ENCODE results near the gene GIGYF2. TPM values are rescaled to one million over a fixed set of nuclear protein-coding genes. Genes with fewer than 3 reads are reported as not detected.

The GIGYF2 gene, protein sequence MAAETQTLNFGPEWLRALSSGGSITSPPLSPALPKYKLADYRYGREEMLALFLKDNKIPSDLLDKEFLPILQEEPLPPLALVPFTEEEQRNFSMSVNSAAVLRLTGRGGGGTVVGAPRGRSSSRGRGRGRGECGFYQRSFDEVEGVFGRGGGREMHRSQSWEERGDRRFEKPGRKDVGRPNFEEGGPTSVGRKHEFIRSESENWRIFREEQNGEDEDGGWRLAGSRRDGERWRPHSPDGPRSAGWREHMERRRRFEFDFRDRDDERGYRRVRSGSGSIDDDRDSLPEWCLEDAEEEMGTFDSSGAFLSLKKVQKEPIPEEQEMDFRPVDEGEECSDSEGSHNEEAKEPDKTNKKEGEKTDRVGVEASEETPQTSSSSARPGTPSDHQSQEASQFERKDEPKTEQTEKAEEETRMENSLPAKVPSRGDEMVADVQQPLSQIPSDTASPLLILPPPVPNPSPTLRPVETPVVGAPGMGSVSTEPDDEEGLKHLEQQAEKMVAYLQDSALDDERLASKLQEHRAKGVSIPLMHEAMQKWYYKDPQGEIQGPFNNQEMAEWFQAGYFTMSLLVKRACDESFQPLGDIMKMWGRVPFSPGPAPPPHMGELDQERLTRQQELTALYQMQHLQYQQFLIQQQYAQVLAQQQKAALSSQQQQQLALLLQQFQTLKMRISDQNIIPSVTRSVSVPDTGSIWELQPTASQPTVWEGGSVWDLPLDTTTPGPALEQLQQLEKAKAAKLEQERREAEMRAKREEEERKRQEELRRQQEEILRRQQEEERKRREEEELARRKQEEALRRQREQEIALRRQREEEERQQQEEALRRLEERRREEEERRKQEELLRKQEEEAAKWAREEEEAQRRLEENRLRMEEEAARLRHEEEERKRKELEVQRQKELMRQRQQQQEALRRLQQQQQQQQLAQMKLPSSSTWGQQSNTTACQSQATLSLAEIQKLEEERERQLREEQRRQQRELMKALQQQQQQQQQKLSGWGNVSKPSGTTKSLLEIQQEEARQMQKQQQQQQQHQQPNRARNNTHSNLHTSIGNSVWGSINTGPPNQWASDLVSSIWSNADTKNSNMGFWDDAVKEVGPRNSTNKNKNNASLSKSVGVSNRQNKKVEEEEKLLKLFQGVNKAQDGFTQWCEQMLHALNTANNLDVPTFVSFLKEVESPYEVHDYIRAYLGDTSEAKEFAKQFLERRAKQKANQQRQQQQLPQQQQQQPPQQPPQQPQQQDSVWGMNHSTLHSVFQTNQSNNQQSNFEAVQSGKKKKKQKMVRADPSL (N-terminal part only)
- total RNA-seq (10 to 100 TPM; 33.6 to 50.9 (median 41.7) TPM), polyA plus RNA-seq (10 to 100 TPM; 17.4 to 19.5 TPM)

DNA sequence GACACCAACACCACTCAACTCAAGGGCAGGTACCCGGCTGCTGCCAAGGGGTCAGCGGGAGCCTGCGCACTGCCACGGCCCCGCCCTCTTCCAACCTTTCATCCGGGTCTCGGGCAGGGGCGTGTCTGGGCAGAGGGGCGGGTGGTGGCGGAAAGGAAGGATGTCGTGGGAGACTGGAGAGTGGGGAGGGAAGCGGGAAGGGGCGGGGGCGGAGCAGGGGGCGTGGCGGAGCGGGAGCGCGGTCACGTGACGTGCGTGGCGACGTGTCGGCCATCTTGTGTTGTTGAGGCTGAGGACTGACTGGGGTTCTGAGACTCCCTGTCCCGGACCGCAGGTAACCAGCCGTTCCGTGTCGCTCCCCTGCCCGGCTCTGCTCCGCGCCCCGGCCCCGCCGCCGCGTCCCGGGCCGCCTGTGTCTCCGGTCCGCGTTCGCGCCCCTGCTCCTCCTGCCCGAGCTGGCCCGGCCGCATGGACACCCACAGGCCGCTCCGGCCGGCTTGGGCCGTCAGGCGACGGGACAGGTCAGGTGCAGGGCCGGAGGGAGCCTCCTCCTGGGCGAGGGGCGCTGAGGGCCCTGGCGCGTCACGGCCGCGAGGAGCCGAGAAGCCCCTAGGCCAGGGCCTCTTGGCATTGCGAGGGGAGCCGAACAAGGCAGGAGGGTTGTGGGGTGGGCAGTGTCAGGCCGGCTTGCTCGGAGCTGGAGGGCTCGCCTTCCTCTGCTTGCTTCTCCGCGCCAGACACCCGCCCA lies at the start of gene GIGYF2:
Gene GIGYF2, plus strand, starts transcription at position 273 of the 748 bp plus-strand sequence. CDS start 37,867 bp downstream, outside the sequence.
- no peak for FAIRE-seq
- Histone ChIP-seq H3K9me3 (no peaks in the 10 kb centered on the region), H3K27me3 (no peaks in the 10 kb centered on the region), H3K4me1 (peaks cover 12 to 33% (median 33%) of the 10 kb centered on the region in 3 donors), H3K36me3 (no peaks in the 10 kb centered on the region), H3K27ac (peak within 1 kb of the TSS; percentile 83 to 97 (median 92)), H3K4me3 (peak within 1 kb of the TSS; percentile 83 to 97 (median 94))
- intact Hi-C loops (cut with DNase I): no loop called here
- peak; percentile 97 to 99 (median 98) for DNase-seq
- TF ChIP-seq, protein P1, sequence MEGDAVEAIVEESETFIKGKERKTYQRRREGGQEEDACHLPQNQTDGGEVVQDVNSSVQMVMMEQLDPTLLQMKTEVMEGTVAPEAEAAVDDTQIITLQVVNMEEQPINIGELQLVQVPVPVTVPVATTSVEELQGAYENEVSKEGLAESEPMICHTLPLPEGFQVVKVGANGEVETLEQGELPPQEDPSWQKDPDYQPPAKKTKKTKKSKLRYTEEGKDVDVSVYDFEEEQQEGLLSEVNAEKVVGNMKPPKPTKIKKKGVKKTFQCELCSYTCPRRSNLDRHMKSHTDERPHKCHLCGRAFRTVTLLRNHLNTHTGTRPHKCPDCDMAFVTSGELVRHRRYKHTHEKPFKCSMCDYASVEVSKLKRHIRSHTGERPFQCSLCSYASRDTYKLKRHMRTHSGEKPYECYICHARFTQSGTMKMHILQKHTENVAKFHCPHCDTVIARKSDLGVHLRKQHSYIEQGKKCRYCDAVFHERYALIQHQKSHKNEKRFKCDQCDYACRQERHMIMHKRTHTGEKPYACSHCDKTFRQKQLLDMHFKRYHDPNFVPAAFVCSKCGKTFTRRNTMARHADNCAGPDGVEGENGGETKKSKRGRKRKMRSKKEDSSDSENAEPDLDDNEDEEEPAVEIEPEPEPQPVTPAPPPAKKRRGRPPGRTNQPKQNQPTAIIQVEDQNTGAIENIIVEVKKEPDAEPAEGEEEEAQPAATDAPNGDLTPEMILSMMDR (IDR thresholded peaks at IDR 0.05): no peak
- WGBS, 2 donors: 0% methylated on average over 59 to 71 of the region's 71 CpGs
- ATAC-seq: peak; percentile 95 to 98 (median 96)

DNA sequence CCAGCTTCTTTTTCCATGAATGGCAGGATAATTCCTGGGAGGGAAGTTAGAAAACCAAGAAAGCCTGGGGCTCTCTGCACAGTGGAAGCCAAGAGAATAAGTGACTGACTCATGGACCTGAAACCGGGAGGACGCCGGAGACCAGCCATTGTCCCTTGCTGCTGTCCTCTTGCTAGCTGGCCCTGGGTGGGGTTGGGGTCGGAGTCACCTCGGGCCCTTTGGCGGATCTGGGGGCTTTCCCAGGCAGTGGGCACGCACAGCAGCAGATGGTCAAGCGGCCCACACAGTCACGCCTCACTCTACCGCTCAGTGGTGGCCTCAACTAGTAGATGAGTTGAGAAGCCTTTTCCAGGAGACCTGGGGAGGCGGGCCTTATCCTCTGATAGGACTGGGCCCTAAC lies 48.1 kb upstream of the GIGYF2 start:
- 89 to 91% methylated on average over 11 of the region's 11 CpGs for WGBS, 2 donors
- Histone ChIP-seq H3K4me1 (no peaks in the 10 kb centered on the region), H3K9me3 (no peaks in the 10 kb centered on the region), H3K36me3 (no peaks in the 10 kb centered on the region), H3K27me3 (no peaks in the 10 kb centered on the region), H3K27ac (no peak overlapping the region), H3K4me3 (no peak overlapping the region)
- intact Hi-C loops (cut with DNase I): no loop called here
- no peak for ATAC-seq
- no peak for FAIRE-seq
- TF ChIP-seq, protein P1 (IDR thresholded peaks at IDR 0.05): no peak
- peak in 1 of 6 donors; percentile 45 for DNase-seq

DNA sequence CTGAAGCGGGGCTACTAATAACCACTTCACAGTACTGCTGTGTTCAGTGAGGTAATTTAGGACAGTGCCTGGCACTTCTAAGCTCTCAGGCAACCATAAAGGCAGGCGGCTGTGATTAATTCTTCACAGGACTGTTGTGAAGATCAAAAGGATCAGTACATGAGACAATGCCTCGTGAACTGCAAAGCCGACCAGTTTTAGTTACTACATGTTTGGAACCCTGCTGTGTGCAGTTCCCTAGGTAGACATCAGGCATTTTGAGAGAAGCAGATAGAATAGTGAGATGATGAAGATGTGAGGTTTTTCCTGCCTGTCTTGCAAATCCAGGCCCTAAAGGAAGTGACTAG lies 44.7 kb upstream of the GIGYF2 start:
- no peak for FAIRE-seq
- no peak for ATAC-seq

DNA sequence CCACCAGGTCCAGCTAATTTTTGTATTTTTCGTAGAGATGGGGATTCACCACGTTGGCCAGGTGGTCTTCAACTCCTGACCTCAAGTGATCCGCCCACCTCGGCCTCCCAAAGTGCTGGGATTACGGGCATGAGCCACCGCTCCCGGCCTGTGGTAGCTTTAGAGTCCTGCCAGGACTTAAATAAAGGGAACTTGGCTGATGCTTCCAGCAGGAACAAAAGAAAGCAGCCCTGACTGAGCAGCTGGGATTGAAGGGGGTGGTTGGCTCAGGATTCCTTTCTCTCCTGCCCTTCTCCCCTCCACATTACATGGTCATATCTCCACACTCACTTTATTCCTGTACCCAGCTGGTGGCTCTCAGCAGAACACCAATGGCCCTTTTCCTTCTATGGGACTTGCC lies 43.7 kb upstream of the GIGYF2 start:
- no peak for FAIRE-seq
- 91 to 93% methylated on average over 7 of the region's 7 CpGs for WGBS, 2 donors

More for the DNA sequence above, 44.7 kb upstream of the GIGYF2 start:
- no peaks in the 10 kb centered on the region for H3K9me3 ChIP-seq
- no peaks in the 10 kb centered on the region for H3K27me3 ChIP-seq
- TF ChIP-seq, protein P1 (IDR thresholded peaks at IDR 0.05): no peak
- DNase-seq: no peak
- intact Hi-C loops (cut with DNase I): no loop called here
- no peak overlapping the region for H3K27ac ChIP-seq
- H3K4me3 ChIP-seq: no peak overlapping the region
- H3K36me3 ChIP-seq: no peaks in the 10 kb centered on the region
- WGBS, 2 donors: 65 to 67% methylated on average over 4 of the region's 4 CpGs
- H3K4me1 ChIP-seq: no peaks in the 10 kb centered on the region

More for the DNA sequence above, 43.7 kb upstream of the GIGYF2 start:
- DNase-seq (no peak), ATAC-seq (no peak)
- TF ChIP-seq, protein P1 (IDR thresholded peaks at IDR 0.05): no peak
- intact Hi-C loops (cut with DNase I): no loop called here
- Histone ChIP-seq H3K27ac (no peak overlapping the region), H3K4me3 (no peak overlapping the region), H3K27me3 (no peaks in the 10 kb centered on the region), H3K4me1 (no peaks in the 10 kb centered on the region), H3K9me3 (no peaks in the 10 kb centered on the region), H3K36me3 (no peaks in the 10 kb centered on the region)

Data from pancreas (tissue), 10 donors.